GM15510 (cell line): ENCODE results near the gene VSTM2B.

ENCODE experiments used
- POLR2A ChIP-seq: IDR thresholded peaks from 3 replicates; pipeline ENCODE4 v1.6.1; 2011; ENCODE audit warnings: borderline replicate concordance; ENCODE audit not compliant: insufficient read length; ENCODE audit errors: extremely low read depth

VSTM2B gene

GRCh38 chr19:29525901-29526729, at the start of gene VSTM2B:
VSTM2B (plus strand) TSS chr19:29525994; CDS start chr19:29526584, 590 bp downstream.
- TF ChIP-seq POLR2A, result no peak

DNA sequence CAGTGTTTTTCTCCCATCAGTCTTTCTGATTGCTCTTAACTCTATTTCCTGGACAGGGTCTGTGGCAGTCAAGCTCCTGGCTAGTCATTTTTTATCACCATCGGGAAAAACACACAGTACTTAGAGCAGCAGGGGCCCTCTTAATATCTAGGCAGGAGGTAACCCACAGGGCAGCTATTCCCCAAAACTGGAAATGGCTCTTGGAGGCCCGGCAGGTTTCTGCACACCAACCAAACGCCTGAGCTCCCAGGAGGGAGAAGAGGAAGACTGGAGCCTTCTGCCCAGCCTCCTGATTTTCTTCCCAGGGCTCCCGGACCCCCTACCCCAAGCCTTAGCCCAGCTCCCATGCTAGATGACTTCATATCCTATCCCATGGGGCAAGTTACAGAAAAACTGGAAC, 49.3 kb upstream of the VSTM2B start:
- TF ChIP-seq POLR2A, result no peak

GRCh38 chr19:29477831-29478577, 47.8 kb upstream of the VSTM2B start:
- no peak for TF ChIP-seq POLR2A

DNA sequence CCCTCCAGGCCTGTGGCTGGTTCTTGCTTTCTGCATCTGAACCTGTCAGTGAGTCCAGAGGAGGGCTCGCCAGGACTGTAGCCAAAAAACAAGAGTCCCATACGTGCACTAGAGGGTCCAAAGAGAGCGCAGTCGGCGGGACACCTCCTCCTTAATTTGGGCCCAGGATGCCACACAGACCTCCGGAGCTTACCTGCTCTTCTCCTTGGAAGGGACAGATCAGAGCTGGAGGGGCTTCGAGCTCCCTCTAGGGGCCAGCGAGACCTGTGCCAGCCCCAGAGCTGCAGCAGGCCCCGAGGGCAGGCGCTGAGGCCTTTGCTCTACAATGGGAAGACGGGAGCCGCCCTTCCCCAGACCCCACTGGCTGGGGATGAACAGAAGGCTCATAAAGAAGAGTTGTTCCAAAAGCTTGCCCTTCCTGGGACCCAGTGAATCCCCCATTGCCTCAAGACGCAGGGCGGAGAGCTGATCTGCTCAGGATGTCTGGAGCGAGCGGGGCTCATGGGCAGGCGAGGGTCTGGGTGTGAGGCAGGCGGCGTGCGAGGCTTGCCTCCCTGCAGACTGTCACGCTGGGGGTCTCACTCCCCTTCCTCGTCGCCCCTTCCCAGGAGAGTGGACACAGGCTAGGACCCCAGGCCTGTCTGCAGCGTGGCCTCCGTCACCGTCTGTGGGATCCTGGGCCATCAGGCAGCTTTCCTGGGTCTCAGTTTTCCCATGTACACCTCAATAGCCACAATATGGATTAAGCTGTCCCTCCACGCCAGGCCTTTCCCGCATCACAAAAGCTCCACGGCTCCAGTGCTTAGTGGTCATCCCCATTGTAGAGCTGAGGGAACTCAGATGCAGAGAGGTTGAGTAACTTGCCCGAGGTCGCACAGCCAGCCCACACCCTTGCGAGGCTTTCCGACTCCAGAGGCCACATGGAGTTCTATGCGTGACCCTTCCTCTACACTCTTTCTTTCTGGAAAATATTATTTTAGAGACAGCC, 46.9 kb upstream of the VSTM2B start:
- no peak for TF ChIP-seq POLR2A

DNA sequence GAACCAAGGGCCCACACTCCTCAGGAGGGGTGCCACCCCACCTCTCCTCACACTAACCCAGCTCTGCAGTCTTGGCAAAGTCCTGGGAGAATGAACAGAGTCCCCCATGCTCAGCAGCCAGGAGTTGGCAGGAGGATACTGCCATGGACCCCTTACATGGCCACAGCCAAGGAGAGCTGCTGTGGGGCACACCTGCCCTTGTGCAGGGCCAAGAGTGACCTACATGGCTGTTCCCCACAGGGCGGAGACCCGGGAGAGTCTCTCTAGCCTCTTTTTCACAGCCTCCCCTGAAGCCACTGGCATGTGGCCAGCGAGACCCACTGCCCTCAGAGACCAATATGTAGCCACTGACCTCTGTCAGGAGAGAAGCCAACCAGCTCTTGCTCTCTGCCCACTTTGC, 45.9 kb upstream of the VSTM2B start:
- no peak for TF ChIP-seq POLR2A

- TF ChIP-seq POLR2A, result no peak
These were observed 45.3 kb upstream of the VSTM2B start for GRCh38 chr19:29480507-29480906.

DNA sequence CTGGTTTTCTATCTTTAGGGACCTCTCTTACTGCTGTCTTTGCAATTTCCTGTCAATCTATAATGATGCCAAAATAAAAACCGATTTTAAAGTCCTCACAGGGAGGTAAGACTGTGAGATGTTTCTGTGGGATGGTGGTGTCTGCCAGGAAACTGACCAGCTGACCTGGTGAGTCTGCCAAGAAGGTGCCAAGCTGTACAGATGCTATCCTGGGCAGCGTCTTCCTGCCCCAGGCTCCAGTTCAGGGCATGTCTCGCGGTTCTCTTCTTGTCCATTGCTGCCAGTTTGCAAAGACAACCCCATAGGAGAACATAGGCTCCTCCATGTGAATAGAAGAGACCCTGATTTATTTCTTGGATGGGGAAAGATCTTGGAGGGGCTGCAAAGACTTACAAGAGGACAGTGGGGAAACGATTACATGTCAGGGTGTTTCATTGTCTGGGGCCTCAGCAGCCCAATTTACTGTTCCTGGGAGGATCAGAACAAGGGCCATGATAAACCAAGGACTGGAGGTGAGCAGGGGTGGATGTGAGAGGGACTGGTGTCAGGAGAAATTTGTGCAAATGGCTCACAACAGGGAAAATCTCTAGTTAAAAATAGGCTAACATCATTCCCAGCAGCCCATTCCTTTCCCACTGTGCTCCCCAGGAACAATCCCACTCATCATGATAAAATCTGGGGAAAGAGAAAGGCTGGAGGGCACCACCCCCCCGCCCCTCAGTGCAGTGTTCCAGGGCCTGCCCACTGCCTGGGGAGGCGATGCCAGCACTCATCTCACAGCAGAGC, 42.7 kb upstream of the VSTM2B start:
- TF ChIP-seq POLR2A, result no peak

- no peak for TF ChIP-seq POLR2A
These were observed 42.2 kb upstream of the VSTM2B start for GRCh38 chr19:29483641-29483920.

DNA sequence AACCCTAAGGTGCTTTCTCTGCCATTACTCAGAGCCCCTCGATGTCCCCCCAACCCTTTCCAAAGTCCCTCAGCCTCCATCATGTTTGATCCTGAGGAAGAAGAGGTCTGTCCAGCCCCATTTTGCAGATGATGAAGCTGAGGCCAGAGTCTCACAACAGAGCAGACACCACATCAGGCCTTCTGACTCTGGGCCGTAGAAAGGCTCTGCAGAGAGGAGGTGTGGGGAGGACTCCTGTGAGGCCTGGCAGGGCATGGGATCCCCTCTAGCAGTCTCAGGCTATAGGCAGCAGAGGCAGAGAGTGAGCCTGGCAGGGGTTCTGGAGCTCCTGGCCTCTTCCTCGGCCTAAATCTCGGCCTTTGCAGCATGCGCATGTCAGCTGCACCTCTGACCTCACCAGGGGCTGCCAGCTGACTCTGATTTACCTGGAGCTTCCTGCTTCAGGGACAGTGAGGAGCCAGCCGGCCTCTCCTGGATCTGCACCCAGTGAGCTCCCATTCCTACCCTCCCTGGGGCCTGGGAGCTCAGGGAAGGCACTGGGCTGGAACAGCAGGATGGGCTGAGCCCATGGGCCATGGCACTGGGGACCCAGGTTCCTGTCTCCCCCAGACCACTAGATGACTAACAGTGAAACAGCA, 41.7 kb upstream of the VSTM2B start:
- TF ChIP-seq POLR2A, result no peak

GRCh38 chr19:29484876-29485275, 40.9 kb upstream of the VSTM2B start:
- no peak for TF ChIP-seq POLR2A

GRCh38 chr19:29485293-29485692, 40.5 kb upstream of the VSTM2B start:
- TF ChIP-seq POLR2A, result no peak

DNA sequence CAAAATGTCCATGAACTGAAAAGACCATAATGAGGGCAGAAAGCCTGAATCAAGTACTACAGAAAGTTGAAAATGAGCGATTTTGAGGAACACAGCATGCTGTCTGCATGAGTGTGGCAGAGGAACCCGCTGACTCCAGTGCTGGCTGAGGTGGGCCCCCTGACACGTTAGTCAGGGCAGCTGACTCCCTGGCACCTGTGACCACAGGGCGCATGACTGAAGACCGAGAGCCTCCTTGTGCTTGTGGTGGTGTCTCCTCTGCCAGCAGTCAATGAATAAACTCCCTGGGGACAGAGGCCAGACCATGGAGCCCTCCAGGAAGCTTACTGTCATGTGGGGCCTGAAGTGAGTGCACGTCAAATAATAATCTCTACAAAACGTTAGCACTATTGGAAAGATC, 38.4 kb upstream of the VSTM2B start:
- no peak for TF ChIP-seq POLR2A

DNA sequence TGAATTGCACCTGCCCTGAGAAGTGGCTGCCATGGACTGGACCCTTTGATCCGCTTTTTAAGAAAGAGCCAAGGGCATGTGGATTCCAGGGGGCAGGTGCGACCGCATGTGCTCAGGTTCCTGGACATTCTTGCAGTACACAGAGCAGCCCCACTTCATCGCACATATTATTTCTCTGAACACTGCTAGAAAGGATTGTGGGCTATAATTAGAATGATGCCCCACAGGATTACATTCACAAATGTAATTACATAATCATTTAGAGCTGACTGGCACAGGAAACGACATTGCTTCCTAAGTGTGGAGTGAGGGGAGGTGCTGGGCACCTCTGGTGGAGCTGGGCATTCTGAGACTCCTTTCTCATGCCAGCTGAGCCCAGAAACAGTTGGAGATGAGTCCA, 37.5 kb upstream of the VSTM2B start:
- TF ChIP-seq POLR2A, result no peak
